ENCODE results near the gene ANXA11. TPM values are rescaled to one million over a fixed set of nuclear protein-coding genes. Genes with fewer than 3 reads are reported as not detected.

ANXA11 gene
- total and polyA plus RNA-seq, 9 of the 15 experiments (the other 6 are each of a cell fraction or from before 2014, with no cell fraction given) = 43.6 to 212 (median 109) TPM

DNA sequence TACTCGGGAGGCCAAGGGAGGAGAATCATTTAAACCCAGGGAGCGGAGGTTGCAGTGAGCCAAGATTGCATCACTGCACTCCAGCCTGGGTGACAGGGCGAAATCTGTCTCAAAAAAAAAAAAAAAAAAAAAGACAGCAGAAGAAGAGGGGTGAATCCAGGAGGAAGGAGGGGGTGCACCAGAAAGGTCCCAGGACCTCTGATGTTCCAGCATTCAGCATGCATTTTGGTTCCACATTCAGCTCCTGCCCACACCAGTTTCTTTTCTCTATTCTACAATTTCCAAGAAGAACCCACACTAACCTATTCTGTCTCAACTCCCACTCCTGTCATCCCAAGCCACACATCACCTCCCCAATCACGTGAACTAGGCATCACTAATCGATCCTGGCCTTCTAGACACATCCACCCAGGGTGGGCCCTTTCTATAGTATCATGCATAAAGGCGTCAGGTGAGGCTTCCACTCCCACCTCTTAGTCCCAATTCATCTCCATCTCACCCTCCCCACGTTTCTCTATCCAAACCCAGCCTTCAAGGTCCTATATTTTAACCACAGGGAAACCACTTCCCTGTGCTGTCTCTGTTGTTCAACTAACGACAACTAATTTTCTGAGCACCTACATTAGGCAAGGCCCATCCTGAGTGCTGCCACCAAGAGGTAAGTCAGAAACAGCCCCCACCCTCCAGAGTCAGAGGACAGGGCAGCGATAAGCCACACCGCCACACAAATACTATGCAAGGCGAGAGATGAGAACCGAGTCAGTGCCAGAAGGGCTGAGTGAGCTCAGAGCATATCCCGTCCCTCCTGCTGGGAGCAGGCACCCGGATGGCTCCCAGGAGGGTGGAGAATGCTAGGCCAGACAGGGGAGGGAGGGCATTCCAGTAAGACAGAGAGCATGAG, 2.2 kb downstream of the ANXA11 start (continued):
- peak; percentile 43 for TF ChIP-seq POLR2B (IDR thresholded peaks at IDR 0.05; ENCODE audit: low read depth, partially characterized antibody)
- TF ChIP-seq, protein P1, sequence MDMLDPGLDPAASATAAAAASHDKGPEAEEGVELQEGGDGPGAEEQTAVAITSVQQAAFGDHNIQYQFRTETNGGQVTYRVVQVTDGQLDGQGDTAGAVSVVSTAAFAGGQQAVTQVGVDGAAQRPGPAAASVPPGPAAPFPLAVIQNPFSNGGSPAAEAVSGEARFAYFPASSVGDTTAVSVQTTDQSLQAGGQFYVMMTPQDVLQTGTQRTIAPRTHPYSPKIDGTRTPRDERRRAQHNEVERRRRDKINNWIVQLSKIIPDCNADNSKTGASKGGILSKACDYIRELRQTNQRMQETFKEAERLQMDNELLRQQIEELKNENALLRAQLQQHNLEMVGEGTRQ (CRISPR knock-in tag; IDR thresholded peaks at IDR 0.05) = peak; percentile 92
- no peak; the same call in 1 of the 2 replicates for TF ChIP-seq GABPA (tag; conservative IDR thresholded peaks at IDR 0.05; ENCODE audit: low read depth)
- no peak for TF ChIP-seq ZNF197 (CRISPR knock-in tag; IDR thresholded peaks at IDR 0.05; ENCODE audit: low read depth)
- no peak for TF ChIP-seq SAFB2 (IDR thresholded peaks at IDR 0.05; ENCODE audit: borderline replicate concordance, low read depth, low read length, severe bottlenecking)
- TF ChIP-seq MEF2A (IDR thresholded peaks at IDR 0.05; ENCODE audit: control insufficient read depth, low read depth, low read length) = no peak
- no peak for TF ChIP-seq SETDB1 (IDR thresholded peaks at IDR 0.05; ENCODE audit: low read length)
- TF ChIP-seq, protein P2, sequence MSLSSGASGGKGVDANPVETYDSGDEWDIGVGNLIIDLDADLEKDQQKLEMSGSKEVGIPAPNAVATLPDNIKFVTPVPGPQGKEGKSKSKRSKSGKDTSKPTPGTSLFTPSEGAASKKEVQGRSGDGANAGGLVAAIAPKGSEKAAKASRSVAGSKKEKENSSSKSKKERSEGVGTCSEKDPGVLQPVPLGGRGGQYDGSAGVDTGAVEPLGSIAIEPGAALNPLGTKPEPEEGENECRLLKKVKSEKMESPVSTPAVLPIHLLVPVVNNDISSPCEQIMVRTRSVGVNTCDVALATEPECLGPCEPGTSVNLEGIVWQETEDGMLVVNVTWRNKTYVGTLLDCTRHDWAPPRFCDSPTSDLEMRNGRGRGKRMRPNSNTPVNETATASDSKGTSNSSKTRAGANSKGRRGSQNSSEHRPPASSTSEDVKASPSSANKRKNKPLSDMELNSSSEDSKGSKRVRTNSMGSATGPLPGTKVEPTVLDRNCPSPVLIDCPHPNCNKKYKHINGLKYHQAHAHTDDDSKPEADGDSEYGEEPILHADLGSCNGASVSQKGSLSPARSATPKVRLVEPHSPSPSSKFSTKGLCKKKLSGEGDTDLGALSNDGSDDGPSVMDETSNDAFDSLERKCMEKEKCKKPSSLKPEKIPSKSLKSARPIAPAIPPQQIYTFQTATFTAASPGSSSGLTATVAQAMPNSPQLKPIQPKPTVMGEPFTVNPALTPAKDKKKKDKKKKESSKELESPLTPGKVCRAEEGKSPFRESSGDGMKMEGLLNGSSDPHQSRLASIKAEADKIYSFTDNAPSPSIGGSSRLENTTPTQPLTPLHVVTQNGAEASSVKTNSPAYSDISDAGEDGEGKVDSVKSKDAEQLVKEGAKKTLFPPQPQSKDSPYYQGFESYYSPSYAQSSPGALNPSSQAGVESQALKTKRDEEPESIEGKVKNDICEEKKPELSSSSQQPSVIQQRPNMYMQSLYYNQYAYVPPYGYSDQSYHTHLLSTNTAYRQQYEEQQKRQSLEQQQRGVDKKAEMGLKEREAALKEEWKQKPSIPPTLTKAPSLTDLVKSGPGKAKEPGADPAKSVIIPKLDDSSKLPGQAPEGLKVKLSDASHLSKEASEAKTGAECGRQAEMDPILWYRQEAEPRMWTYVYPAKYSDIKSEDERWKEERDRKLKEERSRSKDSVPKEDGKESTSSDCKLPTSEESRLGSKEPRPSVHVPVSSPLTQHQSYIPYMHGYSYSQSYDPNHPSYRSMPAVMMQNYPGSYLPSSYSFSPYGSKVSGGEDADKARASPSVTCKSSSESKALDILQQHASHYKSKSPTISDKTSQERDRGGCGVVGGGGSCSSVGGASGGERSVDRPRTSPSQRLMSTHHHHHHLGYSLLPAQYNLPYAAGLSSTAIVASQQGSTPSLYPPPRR (CRISPR knock-in tag; IDR thresholded peaks at IDR 0.05; ENCODE audit: borderline replicate concordance) = peak; percentile 93
- peak; percentile 47; the same call in 1 of the 2 replicates for TF ChIP-seq ZNF592 (IDR thresholded peaks at IDR 0.05)
- no peak for TF ChIP-seq NUFIP1 (IDR thresholded peaks at IDR 0.05; ENCODE audit: partially characterized antibody)
- no peak for TF ChIP-seq MCM2 (IDR thresholded peaks at IDR 0.05; ENCODE audit: low read depth)
- TF ChIP-seq, protein P3, sequence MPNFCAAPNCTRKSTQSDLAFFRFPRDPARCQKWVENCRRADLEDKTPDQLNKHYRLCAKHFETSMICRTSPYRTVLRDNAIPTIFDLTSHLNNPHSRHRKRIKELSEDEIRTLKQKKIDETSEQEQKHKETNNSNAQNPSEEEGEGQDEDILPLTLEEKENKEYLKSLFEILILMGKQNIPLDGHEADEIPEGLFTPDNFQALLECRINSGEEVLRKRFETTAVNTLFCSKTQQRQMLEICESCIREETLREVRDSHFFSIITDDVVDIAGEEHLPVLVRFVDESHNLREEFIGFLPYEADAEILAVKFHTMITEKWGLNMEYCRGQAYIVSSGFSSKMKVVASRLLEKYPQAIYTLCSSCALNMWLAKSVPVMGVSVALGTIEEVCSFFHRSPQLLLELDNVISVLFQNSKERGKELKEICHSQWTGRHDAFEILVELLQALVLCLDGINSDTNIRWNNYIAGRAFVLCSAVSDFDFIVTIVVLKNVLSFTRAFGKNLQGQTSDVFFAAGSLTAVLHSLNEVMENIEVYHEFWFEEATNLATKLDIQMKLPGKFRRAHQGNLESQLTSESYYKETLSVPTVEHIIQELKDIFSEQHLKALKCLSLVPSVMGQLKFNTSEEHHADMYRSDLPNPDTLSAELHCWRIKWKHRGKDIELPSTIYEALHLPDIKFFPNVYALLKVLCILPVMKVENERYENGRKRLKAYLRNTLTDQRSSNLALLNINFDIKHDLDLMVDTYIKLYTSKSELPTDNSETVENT (CRISPR knock-in tag; IDR thresholded peaks at IDR 0.05) = peak; percentile 80
- TF ChIP-seq XRCC5 (IDR thresholded peaks at IDR 0.05; ENCODE audit: low read depth, low read length) = peak; percentile 82; the same call in 1 of the 2 replicates
- TF ChIP-seq ZNF316 (IDR thresholded peaks at IDR 0.05) = peak; percentile 61

All from K562 (cell line).